Fibroblast of skin of left quadriceps (primary cell): ENCODE measurements around the gene CAMK2B.
A peak's percentile ranks its signal among the peaks of the same experiment; 100 is the strongest.
"Not testable (repeated sequence)": the region's sequence is repeated elsewhere in the genome, so short reads cannot be mapped to it uniquely, and the experiment has no call there.

Experiments
- DNase-seq, 2 experiments: peaks; one replicate each; pipeline ENCODE4 v3.0.0-alpha.2; 2013; ENCODE audit warnings: low read depth in 2 of 2

The CAMK2B gene

GRCh38 chr7:44193011-44193802, 132.2 kb downstream of the CAMK2B start:
- DNase-seq, result no peak

GRCh38 chr7:44191171-44191570, 134.2 kb downstream of the CAMK2B start:
- peak in 1 of 2 experiments; percentile 3 for DNase-seq

GRCh38 chr7:44189993-44190872, 135.2 kb downstream of the CAMK2B start:
- DNase-seq, result no peak

GRCh38 chr7:44189286-44189992, 136.0 kb downstream of the CAMK2B start, which contains the start of gene GCK:
TSS of gene GCK (minus strand) at chr7:44189439. CDS start at chr7:44188953, 486 bp downstream.
- no peak for DNase-seq

GRCh38 chr7:44188480-44189225, 136.7 kb downstream of the CAMK2B start:
- DNase-seq, result no peak

- DNase-seq, result no peak
Measured at GRCh38 chr7:44187636-44188416, 137.6 kb downstream of the CAMK2B start.

- DNase-seq, result no peak
Measured at GRCh38 chr7:44186736-44187135, 138.7 kb downstream of the CAMK2B start.

GRCh38 chr7:44185729-44186128, 139.7 kb downstream of the CAMK2B start:
- DNase-seq, result no peak

GRCh38 chr7:44184873-44185446, 140.4 kb downstream of the CAMK2B start:
- DNase-seq, result no peak

- peak; percentile 37 to 42 for DNase-seq
Measured at GRCh38 chr7:44184206-44184872, 141.1 kb downstream of the CAMK2B start.

GRCh38 chr7:44183386-44183785, 142.0 kb downstream of the CAMK2B start:
- no peak for DNase-seq

- no peak for DNase-seq
Measured at GRCh38 chr7:44182827-44183226, 142.6 kb downstream of the CAMK2B start.

GRCh38 chr7:44180631-44181030, 144.8 kb downstream of the CAMK2B start:
- DNase-seq, result no peak

GRCh38 chr7:44177570-44178131, 147.7 kb downstream of the CAMK2B start:
- no peak for DNase-seq

GRCh38 chr7:44176486-44176885, 148.9 kb downstream of the CAMK2B start:
- no peak for DNase-seq

- no peak for DNase-seq
Measured at GRCh38 chr7:44175730-44176129, 149.7 kb downstream of the CAMK2B start.

GRCh38 chr7:44174694-44174948, 150.8 kb downstream of the CAMK2B start:
- not testable (repeated sequence) for DNase-seq

- no peak for DNase-seq
Measured at GRCh38 chr7:44173911-44174693, 151.3 kb downstream of the CAMK2B start.
